GM12878 (cell line): ENCODE results near the gene RAP2C.

Experiments
- CHD4 ChIP-seq: fragments of 200-600 bp; sonication (generic); IDR thresholded peaks from 2 replicates; pipeline ENCODE4 v1.6.1; 2016; ENCODE audit warnings: mild to moderate bottlenecking
- MXI1 ChIP-seq: fragments of 150-350 bp; IDR thresholded peaks from 2 replicates; pipeline ENCODE4 v1.6.1; 2011; ENCODE audit warnings: low read depth, mild to moderate bottlenecking, inconsistent platforms, low read length, improper control_type of control experiment
- SPI1 ChIP-seq: IDR thresholded peaks from 2 replicates; pipeline ENCODE4 v1.6.1; 2011; ENCODE audit warnings: low read depth, mild to moderate bottlenecking, low read length, moderate library complexity, borderline replicate concordance; ENCODE audit not compliant: insufficient read depth
- TF ChIP-seq, protein P1 (sequence below): IDR thresholded peaks from 2 replicates; pipeline ENCODE4 v1.6.1; 2012; ENCODE audit warnings: low read depth, low read length, improper control_type of control experiment
- TF ChIP-seq, protein P2 (sequence below): IDR thresholded peaks from 2 replicates; pipeline ENCODE4 v1.6.1; 2011; ENCODE audit warnings: borderline replicate concordance, low read depth, mild to moderate bottlenecking, moderate library complexity, mixed read lengths, low read length; ENCODE audit not compliant: insufficient read depth; ENCODE audit errors: extremely low read length

DNA sequence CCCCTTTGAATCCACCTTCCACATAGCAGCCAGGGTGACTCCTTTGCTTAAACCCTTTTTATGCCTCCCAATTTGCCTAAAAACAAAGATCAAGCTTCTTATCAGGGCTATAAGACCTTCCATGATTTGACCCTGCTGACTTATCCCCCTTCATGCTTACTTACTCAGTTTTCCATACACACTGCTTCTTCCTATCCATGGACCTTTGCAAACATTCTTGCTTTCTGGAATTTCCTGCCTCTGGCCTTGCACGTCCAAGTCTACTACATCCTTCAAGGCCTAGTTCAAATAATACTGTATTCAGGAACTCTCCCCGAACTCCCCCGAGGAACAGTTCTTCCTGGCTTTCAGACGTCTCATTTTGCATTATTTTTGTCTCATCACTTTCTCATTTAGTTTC is 31.8 kb downstream of the RAP2C start:
- TF ChIP-seq CHD4, result no peak
- TF ChIP-seq, protein P1, sequence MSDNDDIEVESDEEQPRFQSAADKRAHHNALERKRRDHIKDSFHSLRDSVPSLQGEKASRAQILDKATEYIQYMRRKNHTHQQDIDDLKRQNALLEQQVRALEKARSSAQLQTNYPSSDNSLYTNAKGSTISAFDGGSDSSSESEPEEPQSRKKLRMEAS, result no peak
- no peak for TF ChIP-seq SPI1
- TF ChIP-seq, protein P2, sequence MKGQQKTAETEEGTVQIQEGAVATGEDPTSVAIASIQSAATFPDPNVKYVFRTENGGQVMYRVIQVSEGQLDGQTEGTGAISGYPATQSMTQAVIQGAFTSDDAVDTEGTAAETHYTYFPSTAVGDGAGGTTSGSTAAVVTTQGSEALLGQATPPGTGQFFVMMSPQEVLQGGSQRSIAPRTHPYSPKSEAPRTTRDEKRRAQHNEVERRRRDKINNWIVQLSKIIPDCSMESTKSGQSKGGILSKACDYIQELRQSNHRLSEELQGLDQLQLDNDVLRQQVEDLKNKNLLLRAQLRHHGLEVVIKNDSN, result no peak
- no peak for TF ChIP-seq MXI1
